Naive B cell (primary cell): ENCODE results near the gene SUGP1. TPM values are rescaled to one million over a fixed set of nuclear protein-coding genes. Genes with fewer than 3 reads are reported as not detected.
"Not testable (repeated sequence)": the region's sequence is repeated elsewhere in the genome, so short reads cannot be mapped to it uniquely, and the experiment has no call there.

Experiments used
- ATAC-seq, 2 donors: fragments of 150-1000 bp; cut with Tn5 transposase; 2 replicates each; pipeline ENCODE4 v1.10.0; 2021; ENCODE audit warnings: low read depth in 2 of 2, mild to moderate bottlenecking in 2 of 2, moderate library complexity in 2 of 2
- DNase-seq: peaks from one replicate; pipeline ENCODE4 v3.0.0; 2022
- H3K27ac Mint-ChIP-seq, 6 donors: one replicate each; pipeline ENCODE4 v1.8.0; 2020 to 2022; ENCODE audit warnings: mild to moderate bottlenecking in 6 of 6, mixed read lengths in 6 of 6, moderate library complexity in 5 of 6, inconsistent platforms in 2 of 6
- H3K27me3 Mint-ChIP-seq, 3 donors: one replicate each; pipeline ENCODE4 v1.8.0; 2021 to 2022; ENCODE audit warnings: mixed read lengths in 3 of 3, mild to moderate bottlenecking in 1 of 3
- H3K36me3 Mint-ChIP-seq, 2 donors: one replicate each; pipeline ENCODE4 v1.8.0; 2020 to 2022; ENCODE audit warnings: mixed read lengths in 2 of 2, inconsistent platforms in 1 of 2, mild to moderate bottlenecking in 1 of 2
- H3K4me1 Mint-ChIP-seq, 3 donors: one replicate each; pipeline ENCODE4 v1.8.0; 2020 to 2022; ENCODE audit warnings: mixed read lengths in 3 of 3, inconsistent platforms in 1 of 3, mild to moderate bottlenecking in 1 of 3, moderate library complexity in 1 of 3
- H3K4me3 Mint-ChIP-seq, 8 donors: one replicate each; pipeline ENCODE4 v1.8.0; 2020 to 2022; ENCODE audit warnings: mild to moderate bottlenecking in 8 of 8, mixed read lengths in 8 of 8, moderate library complexity in 8 of 8, inconsistent platforms in 2 of 8
- H3K9me3 Mint-ChIP-seq, 7 donors: one replicate each; pipeline ENCODE4 v1.8.0; 2020 to 2022; ENCODE audit warnings: mixed read lengths in 7 of 7, mild to moderate bottlenecking in 5 of 7, inconsistent platforms in 2 of 7, moderate library complexity in 1 of 7
- polyA plus RNA-seq, 6 donors: library from polyadenylated mRNA; unstranded; fragments of 300-500 nt; fragmentation: Illumina TruSeq; gene quantifications; one replicate each; pipeline ENCODE4 v1.2.3, GENCODE V29; 2021; ENCODE audit warnings: low read depth in 6 of 6

The SUGP1 gene
- polyA plus RNA-seq, 6 donors from 2014 or later = 22.8 to 45.7 (median 26.5) TPM

DNA sequence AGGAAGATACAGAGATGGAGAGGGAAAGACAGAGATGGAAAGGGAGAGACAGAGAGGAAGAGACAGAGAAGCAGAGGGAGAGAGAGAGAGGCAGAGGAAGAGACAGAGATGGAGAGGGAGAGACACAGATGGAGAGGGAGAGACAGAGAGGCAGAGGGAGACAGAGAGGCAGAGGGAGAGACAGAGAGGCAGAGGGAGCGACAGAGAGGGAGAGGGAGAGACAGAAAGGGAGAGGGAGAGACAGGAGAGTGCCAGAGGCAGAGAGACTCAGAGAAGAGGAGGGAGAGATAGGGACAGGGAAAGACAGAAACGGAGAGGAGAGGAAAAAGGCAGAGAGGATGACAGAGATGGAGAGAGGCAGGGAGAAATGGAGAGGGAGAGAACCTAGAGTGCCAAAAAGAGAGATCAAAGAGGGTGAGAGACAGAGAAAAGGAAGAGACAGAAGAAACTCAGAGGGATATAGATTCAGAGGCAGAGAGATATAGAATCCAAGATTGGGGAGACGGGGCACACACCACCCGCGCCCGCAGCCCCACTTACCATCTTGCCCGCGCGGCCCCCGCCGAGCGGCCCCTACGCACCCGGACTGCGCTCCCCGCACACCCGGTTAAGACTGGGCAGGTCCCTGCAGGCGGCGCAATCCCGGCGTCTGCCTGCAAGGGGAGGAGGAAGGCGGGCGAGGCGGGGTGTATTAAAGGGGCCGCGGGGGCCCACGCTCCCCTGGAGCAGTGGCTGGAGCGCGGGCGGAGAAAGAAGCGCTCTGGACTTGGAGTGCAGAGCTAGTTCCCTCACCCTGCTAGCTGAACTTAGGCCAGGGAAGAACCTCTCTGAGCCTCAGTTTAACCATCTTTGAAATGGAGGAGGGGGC, 57.9 kb downstream of the SUGP1 start:
- peaks cover 0 to 8% of the 10 kb centered on the region in 2 donors for H3K36me3 Mint-ChIP-seq
- H3K27me3 Mint-ChIP-seq = peaks cover 26 to 57% (median 40%) of the 10 kb centered on the region in 3 donors
- peaks cover 3 to 9% (median 5%) of the 10 kb centered on the region in 7 donors for H3K9me3 Mint-ChIP-seq
- peaks cover 9 to 21% (median 15%) of the 10 kb centered on the region in 3 donors for H3K4me1 Mint-ChIP-seq
- ATAC-seq = no peak
- H3K4me3 Mint-ChIP-seq = peak overlapping the region; percentile 36 to 81 (median 66)
- H3K27ac Mint-ChIP-seq = peak overlapping the region in 5 of 6 donors; percentile 10 to 63 (median 28)
- DNase-seq = no peak

DNA sequence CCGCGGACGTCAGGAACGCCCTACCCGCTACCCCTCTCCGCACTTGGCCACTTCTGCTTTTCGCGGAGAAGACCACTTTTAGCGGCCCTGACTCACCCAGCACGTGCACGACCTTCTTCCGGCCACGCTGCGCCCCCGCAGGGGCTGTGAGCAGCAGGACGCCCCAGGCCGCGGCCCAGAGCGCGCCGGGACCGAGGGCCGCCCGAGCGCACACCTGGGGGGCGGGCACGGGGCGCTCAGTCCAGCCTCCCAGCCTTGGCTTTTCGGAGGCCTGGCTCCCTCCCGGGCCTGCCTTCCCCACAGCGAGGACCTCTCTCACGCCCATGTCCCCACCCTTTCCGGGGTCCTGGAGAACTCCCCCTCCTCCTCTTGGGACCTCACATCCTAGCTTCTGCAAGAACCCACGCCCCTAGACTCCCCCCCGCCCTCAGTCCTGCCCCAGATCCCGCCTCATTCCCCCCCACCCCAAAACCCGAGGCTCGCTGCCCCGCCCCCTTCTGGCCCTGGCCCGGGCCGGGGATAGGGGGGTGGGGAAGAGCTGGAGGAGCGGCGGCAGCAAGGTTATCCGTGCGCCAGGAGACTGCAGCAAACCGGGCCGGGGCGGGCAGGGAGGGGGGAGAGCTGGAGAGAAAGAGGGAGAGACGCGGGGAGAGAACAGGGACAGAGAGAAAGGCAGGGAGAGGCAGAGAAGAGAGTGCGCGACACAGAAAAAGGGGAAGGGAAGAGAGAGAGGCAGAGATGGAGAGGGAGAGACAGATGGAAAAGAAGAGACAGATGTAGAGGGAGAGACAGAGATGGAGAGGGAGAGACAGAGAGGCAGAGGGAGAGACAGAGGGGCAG, 58.7 kb downstream of the SUGP1 start:
- ATAC-seq (peak; percentile 79 to 81), DNase-seq (peak; percentile 46)
- peak overlapping the region in 3 of 6 donors; percentile 10 to 33 (median 13) for H3K27ac Mint-ChIP-seq
- peaks cover 9 to 21% (median 15%) of the 10 kb centered on the region in 3 donors for H3K4me1 Mint-ChIP-seq
- H3K27me3 Mint-ChIP-seq = peaks cover 32 to 66% (median 48%) of the 10 kb centered on the region in 3 donors
- H3K4me3 Mint-ChIP-seq = peak overlapping the region; percentile 53 to 81 (median 70)
- peaks cover 0 to 8% of the 10 kb centered on the region in 2 donors for H3K36me3 Mint-ChIP-seq
- H3K9me3 Mint-ChIP-seq = peaks cover 3 to 9% (median 5%) of the 10 kb centered on the region in 7 donors

DNA sequence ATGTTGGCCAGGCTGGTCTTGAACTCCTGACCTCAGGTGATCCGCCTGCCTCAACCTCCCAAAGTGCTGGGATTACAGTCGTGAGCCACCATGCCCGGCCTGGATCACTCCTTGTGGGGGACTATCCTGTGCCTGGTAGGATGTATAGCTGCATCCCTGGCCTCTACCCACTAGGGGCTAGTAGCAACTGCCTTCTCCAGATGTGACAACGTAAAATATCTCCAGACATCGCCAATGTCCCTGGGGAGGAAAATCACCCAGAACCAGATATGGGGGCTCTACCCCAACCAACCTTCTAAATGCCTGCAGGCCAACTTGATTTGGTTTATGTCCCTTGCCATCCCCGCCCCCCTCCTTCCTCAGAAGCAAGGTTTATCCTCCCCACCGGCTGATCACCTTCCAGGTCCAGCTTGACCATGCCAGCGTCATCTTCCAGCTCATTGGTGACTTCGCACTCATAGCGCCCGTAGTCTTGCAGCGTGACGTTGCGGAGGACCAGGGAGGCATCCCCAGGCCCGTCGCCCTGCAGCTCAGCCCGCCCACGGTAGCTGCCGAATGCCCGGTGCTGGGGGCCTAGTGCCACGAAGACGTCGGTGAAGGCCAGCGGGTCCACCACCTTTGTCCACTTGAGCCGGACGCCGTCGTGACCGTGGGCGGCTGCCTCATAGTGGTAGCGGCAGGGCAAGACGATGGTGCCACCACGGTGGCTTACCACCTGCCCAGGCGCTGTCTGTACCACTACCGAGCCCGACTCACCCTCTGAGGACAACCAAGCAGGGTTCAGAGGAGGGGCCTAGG, 59.7 kb downstream of the SUGP1 start:
- H3K4me3 Mint-ChIP-seq = peak overlapping the region in 6 of 8 donors; percentile 40 to 81 (median 63)
- peaks cover 38 to 70% (median 57%) of the 10 kb centered on the region in 3 donors for H3K27me3 Mint-ChIP-seq
- H3K9me3 Mint-ChIP-seq = peaks cover 3 to 9% (median 5%) of the 10 kb centered on the region in 7 donors
- peaks cover 12 to 21% (median 15%) of the 10 kb centered on the region in 3 donors for H3K4me1 Mint-ChIP-seq
- peak; percentile 40 to 44 for ATAC-seq
- no peak for DNase-seq
- peaks cover 0 to 8% of the 10 kb centered on the region in 2 donors for H3K36me3 Mint-ChIP-seq
- H3K27ac Mint-ChIP-seq = peak overlapping the region in 1 of 6 donors; percentile 67

DNA sequence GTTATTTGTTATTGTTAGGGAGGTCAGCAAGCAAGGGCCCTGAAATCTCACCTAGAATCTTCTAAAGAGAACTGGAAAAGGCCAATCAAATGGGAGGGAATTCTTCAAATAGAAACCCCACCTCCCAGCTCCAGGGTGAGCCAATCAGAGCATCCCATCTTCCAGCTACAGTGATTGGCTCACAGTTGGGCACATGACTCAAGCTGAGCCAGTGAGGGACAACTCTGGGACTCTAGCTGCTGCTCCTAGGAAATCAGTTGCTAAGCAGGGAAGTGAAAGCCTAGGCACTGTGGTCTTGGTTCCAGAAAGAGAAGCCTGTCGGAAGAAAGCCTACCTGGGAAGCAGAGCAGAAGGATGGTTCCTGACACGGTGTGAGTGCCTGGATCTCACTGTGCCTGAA, 60.6 kb downstream of the SUGP1 start:
- DNase-seq (no peak), ATAC-seq (peak in 1 of 2 donors; percentile 20)
- Mint-ChIP-seq H3K9me3 (peaks cover 3 to 9% (median 5%) of the 10 kb centered on the region in 7 donors), H3K27me3 (peaks cover 42 to 70% (median 66%) of the 10 kb centered on the region in 3 donors), H3K4me1 (peaks cover 12 to 21% (median 15%) of the 10 kb centered on the region in 3 donors), H3K4me3 (peak overlapping the region in 3 of 8 donors; percentile 11 to 54 (median 17)), H3K27ac (no peak overlapping the region), H3K36me3 (peaks cover 0 to 8% of the 10 kb centered on the region in 2 donors)

DNA sequence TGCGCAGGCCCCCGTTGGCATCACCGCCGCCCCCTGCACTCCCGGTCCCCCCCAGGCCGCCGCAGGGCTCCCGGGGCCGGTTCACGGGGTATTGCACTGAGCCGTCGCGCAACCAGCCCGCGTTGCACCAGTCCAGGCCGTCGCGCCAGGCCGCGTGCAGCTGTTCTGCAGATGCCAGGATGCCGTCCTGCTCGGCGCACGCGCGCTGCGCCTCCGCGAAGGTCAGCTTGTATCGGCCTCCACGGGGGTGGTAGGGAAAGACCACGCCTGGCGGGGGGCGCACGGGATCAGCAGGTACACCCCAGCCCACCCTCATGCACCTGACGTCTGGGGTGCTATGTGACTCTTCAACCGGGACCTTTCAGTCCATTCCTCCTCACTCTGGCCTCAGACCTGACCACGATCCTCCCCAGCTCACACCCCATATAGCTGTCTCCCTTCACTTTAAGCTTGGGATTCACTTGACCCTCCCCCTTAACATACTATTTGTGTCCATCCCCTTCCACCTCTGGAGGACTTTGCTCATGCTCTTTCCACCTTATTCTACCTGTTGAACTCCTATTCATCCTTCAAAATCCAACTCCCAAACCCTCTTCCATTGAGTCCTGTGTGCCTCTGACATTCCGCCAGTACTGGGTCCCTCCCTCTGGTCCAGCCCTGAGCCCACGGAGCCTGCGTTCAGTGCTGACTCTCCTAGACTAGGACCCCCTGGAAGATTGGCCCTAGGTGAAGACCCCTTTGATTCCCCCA, 61.5 kb downstream of the SUGP1 start:
- Mint-ChIP-seq H3K27me3 (peaks cover 47 to 73% (median 64%) of the 10 kb centered on the region in 3 donors), H3K4me1 (peaks cover 12 to 21% (median 15%) of the 10 kb centered on the region in 3 donors), H3K4me3 (no peak overlapping the region), H3K36me3 (peaks cover 0 to 8% of the 10 kb centered on the region in 2 donors), H3K27ac (no peak overlapping the region), H3K9me3 (peaks cover 3 to 9% (median 5%) of the 10 kb centered on the region in 7 donors)
- DNase-seq = no peak
- no peak for ATAC-seq

DNA sequence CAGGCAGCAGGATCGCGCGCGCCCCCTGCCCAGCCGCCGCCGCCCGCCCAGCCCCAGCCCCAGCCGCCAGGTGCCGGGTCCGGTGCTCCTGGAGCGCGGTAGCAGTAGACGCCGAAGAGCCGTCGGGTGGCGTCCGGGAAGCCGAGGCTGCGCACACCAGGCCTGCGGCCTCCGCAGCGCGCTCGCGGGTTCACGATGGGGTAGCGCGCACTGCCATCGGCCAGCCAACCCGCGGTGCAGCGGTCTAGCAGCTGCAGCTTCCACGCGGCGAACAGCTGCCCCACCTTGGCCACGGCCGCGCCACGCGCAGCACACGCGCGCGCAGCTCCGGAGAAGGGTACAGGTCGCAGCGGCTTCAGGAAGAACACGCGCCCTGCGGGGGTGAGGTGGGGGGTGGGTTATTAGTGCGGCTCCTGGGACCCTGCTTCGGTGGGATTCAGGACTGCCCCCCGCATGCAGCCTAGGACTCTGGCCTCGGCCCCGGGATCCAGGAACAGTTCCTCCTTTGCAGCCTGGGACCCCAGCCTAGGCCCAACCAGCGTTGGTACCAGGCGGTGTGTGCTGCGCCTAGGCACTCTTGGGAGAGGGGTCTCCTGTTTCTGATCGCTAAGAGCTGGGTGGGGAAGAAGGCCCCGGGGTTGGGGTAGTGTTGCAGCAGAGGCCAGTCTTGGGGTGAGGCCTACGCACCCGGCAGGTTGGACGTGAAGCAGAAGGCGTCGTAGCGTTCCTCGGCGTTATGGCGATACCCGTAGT, 62.3 kb downstream of the SUGP1 start:
- ATAC-seq (no peak), DNase-seq (no peak)
- Mint-ChIP-seq H3K27me3 (peaks cover 47 to 73% (median 61%) of the 10 kb centered on the region in 3 donors), H3K4me3 (no peak overlapping the region), H3K9me3 (peaks cover 3 to 9% (median 5%) of the 10 kb centered on the region in 7 donors), H3K4me1 (peaks cover 12 to 17% (median 15%) of the 10 kb centered on the region in 3 donors), H3K27ac (no peak overlapping the region), H3K36me3 (peaks cover 0 to 8% of the 10 kb centered on the region in 2 donors)

DNA sequence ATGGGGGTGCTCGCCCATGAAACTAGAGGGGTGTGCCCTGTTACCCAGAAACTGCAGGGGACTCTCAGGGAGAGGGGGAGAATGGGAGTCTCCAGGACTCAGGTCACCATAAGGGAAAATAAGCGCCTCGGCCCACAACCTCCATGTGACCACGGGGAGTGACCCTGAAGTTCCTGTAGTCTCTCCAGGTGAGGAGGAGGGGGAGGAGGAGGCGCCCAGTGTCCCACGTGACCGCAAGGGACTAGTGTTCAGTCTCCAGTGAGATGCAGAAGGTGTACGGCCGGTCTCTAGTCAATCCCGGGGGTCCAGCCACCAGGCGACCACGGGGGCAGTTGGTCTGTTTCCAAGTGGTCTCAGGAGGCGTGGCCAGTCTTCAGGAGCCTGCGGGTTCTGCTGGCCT, 63.2 kb downstream of the SUGP1 start:
- peaks cover 7 to 12% (median 10%) of the 10 kb centered on the region in 3 donors for H3K4me1 Mint-ChIP-seq
- DNase-seq = no peak
- H3K9me3 Mint-ChIP-seq = peaks cover 3 to 9% (median 5%) of the 10 kb centered on the region in 7 donors
- peaks cover 0 to 10% of the 10 kb centered on the region in 2 donors for H3K36me3 Mint-ChIP-seq
- no peak overlapping the region for H3K27ac Mint-ChIP-seq
- H3K4me3 Mint-ChIP-seq = no peak overlapping the region
- peaks cover 42 to 74% (median 57%) of the 10 kb centered on the region in 3 donors for H3K27me3 Mint-ChIP-seq
- no peak for ATAC-seq

DNA sequence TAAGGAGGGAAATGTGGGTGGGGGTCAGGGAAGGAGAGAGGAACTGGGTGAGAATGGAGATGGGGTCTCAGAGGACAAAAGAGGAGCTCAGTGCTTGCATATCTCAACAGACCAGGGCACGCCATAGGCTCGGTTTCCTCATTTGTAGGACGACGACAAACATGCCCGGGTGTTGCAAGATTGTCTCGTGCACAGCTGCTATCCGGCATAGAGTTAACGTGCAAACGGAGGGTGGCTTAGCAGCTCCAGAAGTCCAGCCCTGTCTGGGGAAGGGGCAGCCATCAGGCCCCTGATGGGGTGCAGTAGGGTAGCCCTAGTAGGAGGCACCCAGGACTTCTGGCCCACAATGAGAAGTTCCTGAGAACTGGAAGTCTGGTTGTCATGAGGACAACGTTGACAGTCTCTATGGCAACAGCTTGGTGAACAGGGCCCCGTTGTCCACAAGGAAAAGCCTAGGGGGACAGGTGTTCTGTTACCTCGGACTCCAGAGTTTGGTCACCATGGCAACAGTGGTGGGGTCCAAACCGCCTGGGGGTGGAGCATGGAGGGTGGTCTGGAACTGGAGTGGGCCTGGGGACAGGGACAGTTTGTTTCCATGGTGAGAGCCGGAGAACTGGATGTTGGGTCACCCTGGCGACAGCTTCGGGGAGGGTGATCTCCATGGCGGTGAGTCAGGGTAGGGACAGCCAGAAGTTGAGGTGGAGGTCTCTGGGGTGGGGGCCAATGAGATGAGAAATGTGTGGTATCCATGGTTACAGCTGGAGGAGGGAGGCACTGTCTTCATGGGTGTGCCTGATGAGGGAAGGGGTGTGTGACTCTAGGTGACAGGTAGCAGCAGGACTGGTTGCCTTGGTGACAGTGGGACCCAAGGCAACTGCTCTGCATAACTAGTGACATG, 64.0 kb downstream of the SUGP1 start:
- DNase-seq (no peak), ATAC-seq (no peak)
- H3K9me3 Mint-ChIP-seq = peaks cover 3 to 9% (median 5%) of the 10 kb centered on the region in 7 donors
- peaks cover 0 to 16% of the 10 kb centered on the region in 2 donors for H3K36me3 Mint-ChIP-seq
- H3K4me3 Mint-ChIP-seq = peak overlapping the region in 1 of 8 donors; percentile 42
- peaks cover 40 to 76% (median 58%) of the 10 kb centered on the region in 3 donors for H3K27me3 Mint-ChIP-seq
- peaks cover 3 to 9% (median 6%) of the 10 kb centered on the region in 3 donors for H3K4me1 Mint-ChIP-seq
- H3K27ac Mint-ChIP-seq = peak overlapping the region in 2 of 6 donors; percentile 59 to 82

DNA sequence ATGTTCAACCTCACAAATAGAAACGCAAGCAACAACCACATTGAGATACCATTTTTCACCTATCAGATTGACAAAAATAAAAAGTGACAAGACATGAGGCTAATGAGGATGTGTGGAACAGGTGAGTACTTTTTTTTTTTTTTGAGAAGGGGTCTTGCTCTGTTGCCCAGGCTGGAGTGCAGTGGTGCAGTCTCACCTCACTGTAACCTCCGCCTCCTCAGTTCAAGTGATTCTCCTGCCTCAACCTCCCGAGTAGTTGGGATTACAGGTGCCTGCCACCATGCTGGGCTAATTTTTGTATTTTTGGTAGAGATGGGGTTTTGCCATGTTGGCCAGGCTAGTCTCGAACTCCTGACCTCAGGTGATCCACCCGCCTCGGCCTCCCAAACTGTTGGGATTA, 66.9 kb downstream of the SUGP1 start:
- peaks cover 37 to 78% (median 72%) of the 10 kb centered on the region in 3 donors for H3K27me3 Mint-ChIP-seq
- H3K27ac Mint-ChIP-seq, DNase-seq, H3K9me3 Mint-ChIP-seq, H3K36me3 Mint-ChIP-seq, H3K4me3 Mint-ChIP-seq, H3K4me1 Mint-ChIP-seq, ATAC-seq: not testable (repeated sequence)

DNA sequence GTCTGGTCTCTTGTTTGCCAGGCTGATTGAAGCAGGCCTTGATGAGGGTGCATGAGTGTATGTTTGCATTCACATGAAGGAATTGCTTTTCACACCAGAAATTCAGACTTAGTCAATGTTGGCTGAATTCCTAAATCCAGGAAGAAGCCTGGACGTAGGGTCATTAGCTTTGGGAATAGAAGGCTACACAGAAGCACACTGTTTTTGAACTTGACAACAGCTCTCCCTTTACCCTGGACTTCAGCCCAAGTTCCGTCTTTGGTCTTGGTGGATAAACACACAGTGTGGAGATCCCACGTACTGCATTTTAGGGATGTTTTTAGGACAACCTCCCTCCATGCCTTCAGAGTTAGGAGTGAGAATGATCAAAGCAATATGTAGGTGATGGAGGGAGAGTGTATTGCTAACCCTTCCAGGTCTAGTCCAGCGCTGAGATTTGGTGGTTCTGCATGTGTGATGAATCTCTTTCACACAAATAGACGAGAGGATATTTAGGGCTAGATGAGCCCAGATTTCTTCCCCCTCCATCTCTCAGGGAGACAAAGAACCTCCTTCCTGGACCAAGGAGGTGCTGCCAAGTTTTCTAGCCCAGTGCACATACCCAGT, 70.0 kb downstream of the SUGP1 start:
- no peak for DNase-seq
- no peak overlapping the region for H3K4me3 Mint-ChIP-seq
- no peak overlapping the region for H3K27ac Mint-ChIP-seq

More for the DNA sequence above, 70.0 kb downstream of the SUGP1 start:
- no peak for ATAC-seq
- Mint-ChIP-seq H3K27me3 (peaks cover 22 to 70% (median 51%) of the 10 kb centered on the region in 3 donors), H3K4me1 (no peaks in the 10 kb centered on the region), H3K9me3 (peaks cover 0 to 1% (median 0%) of the 10 kb centered on the region in 7 donors), H3K36me3 (peaks cover 0 to 8% of the 10 kb centered on the region in 2 donors)
